Stimulated activated CD4-positive, alpha-beta T cell treated with anti-CD3 and anti-CD28 coated beads, TNF-alpha, amount 100 ng/mL, for 48 hours (primary cell): Measurements from ENCODE around the gene DUSP2.
"Not testable (repeated sequence)": the region's sequence is repeated elsewhere in the genome, so short reads cannot be mapped to it uniquely, and the experiment has no call there.

Experiments used
- DNase-seq, 3 donors: peaks; one replicate each; pipeline ENCODE4 v3.0.0-alpha.2; 2020; ENCODE audit warnings: low read depth in 3 of 3

The DUSP2 gene

GRCh38 chr2:96163415-96163767 is 18.2 kb upstream of the DUSP2 start:
- DNase-seq = no peak

DNA sequence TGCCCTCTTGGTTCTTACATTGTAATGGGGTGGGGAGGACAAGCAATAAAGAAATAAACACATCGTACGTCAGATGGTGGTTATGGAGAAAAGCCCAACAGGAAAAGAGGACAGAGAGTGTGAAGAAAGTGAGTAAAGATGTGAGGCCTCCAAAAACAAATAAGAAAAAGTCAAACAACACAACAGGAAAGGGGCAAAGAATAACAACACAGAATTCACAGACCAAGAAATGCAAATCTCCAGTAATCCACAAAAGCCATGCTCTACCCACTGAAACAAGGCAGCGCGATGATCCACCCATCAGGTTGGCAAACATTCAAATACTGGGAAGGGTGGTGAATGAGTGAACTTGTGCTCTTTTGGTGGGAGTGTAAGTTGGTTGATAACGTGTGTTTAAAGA is 16.7 kb upstream of the DUSP2 start:
- no peak for DNase-seq

DNA sequence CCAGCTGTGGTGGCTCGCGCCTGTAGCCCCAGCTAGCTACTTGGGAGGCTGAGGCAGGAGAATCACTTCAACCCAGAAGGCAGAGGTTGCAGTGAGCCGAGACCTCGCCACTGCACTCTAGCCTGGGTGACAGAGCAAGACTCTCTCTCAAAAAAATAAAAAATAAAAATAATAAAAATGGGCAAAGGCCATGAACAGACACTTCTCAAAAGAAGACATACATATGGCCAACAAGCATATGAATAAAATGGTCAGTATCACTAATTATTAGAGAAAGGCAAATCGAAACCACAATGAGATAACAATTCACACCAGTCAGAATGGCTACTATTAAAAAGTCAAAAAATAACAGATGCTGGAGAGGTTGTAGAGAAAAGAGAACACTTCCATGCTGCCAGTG is 15.1 kb upstream of the DUSP2 start:
- DNase-seq = not testable (repeated sequence)

- no peak for DNase-seq
Measured at GRCh38 chr2:96159084-96159830, 14.0 kb upstream of the DUSP2 start.

DNA sequence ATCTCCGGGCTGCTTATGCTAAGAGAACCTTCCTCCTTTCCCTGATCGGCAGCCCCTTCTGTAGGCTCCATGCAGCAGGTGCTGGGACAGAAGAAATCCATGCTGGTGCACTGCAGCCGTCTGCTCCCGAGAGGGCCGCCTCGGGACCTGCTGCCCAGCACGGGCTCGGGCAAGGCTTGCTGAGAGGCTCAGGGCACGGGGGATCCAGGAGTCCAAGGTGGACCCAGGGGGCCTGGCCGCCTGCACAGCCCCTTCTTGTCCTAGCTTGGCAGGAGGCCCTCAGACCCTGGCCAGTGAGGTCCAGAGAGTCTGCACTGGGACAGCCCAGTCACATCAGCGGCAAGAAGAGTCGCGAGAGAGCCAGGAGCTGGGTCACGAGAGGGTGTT is 13.3 kb upstream of the DUSP2 start:
- no peak for DNase-seq

GRCh38 chr2:96157649-96158553 is 12.7 kb upstream of the DUSP2 start:
- peak; percentile 94 to 98 (median 97) for DNase-seq

DNA sequence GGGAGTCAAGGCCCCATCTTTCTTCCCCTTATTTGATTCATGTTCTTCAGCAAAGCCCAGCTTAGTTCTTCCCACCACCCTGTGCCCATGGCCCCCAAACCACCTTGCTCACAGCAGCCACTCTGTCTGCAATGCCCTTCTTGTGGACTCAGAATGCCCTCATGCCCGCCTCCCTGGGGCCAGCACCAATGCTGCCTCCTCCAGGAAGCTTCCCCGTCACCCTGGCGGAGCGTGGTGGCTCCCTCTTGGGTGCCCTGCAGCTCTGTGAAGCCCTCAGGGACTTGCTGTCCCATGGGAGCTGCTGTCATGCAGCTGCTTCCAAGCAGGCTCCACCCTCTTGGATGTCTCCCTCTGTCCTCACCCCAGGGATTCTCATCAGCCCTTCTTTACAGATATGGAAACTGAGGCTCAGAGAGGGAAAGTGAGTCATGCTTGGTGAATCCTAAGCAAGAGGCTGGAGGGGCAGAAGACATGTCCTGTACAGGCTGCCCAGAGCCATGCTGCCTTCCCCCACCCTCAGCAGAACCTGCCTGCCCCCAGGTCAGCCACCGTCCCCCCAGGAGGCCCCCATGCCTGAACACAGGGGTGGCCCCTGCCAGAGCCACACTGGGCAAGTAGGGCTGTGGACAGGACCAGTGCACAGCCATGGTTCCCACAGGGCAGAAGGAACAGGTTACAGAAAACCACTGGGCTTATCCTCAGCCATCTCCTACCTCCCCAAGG is 11.8 kb upstream of the DUSP2 start:
- DNase-seq = no peak

DNA sequence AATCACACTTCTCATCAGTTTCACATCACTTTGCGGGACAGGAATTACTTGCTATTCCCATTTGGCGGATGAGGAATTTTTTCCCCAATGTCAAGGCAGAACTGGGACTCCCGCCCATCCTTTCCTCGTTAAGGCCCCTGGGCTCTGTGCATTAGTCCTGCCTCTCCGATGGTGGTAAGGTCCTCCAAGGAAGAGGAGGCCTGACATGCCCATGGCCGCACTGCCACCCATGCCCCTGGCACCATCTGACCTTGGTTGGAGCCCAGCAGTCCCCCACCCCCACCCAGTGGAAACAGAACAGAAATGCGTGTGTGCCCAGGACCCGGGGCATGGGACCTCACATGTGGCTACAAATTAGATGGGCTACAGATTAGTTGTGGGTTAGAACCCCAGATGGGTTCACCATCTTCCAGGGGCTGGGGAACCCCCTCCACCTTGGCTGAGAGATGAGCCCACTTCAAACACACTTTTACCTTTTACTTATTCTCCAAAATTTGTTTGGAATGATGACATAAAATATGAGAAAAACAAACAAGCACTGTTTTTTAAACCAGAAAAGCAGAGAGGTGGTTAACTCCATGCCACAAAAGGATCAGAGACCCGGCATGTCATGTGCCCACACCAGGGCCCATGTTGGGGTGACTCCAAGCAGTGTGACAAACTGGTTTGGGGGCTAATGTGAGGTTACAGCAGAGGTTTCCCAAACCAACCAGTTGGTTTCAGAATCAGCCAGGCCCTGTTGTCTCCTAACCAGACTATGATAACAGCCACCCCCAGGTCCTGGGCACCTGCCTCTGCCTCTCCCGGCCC is 11.0 kb upstream of the DUSP2 start:
- peak in 1 of 3 donors; percentile 67 for DNase-seq

DNA sequence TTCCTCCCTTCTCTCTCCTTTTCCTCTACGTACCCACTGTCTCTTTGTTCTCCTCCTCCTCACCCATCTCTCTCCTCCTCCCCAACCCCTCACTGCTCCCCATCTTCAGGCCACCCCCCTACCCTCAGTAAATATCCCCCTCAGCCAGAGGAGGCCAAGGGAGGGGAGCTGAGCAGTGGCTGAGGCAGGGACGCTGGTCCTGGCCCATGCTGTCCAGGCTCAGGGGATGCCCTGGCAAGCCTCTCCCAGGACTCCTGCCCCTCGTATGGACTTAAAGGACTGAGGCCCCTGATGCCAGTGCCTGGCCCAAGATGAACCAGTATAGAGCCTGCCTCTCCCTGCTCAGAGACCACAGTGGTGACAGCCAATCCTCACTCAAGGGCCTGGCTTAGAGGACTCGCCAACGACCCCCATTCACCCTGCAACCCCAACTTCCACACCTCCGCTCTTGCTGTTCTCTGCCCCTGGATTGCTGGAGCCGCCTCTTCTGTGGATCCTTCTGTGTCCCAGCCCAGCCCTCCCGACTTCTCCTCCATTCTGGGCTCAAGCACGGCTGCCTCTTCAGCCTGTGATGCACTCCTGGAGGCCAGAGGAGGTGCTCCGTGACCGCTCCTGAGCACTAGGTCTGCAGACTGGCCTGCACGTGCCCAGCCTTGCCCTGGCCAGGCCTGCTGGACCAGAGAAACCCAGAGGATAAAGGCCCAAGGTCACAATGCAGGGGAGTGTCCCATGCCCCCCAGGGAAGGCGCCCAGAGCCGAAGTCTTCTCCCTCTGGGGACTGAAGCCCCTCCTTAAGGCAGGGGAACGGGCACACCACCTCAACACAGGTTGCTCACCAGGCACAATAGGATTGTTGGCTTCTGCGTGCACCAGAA is 9.5 kb upstream of the DUSP2 start:
- DNase-seq = no peak

- no peak for DNase-seq
Measured at GRCh38 chr2:96153991-96154431, 8.8 kb upstream of the DUSP2 start.

GRCh38 chr2:96153291-96153713 is 8.1 kb upstream of the DUSP2 start:
- DNase-seq = no peak

DNA sequence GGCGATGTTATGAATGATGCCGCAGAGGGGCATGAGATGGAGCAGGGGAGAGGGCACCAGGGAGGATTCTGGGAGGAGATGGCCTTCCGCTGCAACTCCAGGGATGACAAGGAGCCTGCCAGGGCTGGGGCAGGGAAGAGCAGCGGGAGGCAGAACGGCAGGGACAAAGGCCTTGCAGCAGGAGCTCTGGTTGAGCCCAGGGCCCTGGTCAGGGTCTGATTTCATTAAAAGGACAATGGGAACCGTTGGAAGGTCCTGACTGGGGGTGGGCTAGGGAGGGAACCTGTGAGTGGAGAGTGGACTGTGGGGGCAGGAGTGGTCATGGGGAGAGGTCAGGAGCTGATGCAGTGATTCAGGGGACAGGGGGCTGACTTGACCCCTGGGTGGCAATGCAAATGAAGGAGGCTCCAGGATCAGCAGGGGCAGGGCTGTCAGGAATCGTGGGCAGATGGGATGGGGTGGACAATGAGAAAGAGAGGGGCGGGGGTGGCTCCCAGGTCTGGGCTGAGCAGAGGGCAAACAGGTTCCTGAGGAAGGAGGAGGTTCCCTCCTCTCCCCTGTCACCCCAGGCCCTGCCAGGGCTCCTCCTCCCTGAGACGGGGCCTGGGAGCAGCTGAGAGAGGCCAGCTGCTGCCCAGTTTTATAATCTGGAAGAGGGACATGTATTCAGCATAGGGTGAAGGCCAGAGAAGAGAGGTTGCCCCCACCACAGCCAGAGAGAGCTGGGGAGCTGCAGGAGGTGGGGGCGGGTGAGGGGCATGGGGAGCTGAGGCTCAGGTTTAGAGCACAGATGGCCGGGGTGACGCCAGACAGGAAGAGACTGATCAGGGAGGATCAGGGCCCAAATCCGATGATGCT is 7.3 kb upstream of the DUSP2 start:
- DNase-seq = no peak

- DNase-seq = no peak
Measured at GRCh38 chr2:96151595-96152303, 6.5 kb upstream of the DUSP2 start.

- DNase-seq = no peak
Measured at GRCh38 chr2:96150791-96151594, 5.8 kb upstream of the DUSP2 start.

- DNase-seq = no peak
Measured at GRCh38 chr2:96150007-96150640, 4.9 kb upstream of the DUSP2 start.

- DNase-seq = peak; percentile 92 to 98 (median 97)
Measured at GRCh38 chr2:96148410-96149217, 3.4 kb upstream of the DUSP2 start.
